HG02610 (cell line): ENCODE data around the gene ARTN.

Source experiments
- ATAC-seq: cut with Tn5 transposase; IDR thresholded peaks from one replicate; pipeline ENCODE4 v1.9.1; 2021; ENCODE audit warnings: mild to moderate bottlenecking, moderate library complexity; ENCODE audit not compliant: unreplicated experiment

The ARTN gene, protein sequence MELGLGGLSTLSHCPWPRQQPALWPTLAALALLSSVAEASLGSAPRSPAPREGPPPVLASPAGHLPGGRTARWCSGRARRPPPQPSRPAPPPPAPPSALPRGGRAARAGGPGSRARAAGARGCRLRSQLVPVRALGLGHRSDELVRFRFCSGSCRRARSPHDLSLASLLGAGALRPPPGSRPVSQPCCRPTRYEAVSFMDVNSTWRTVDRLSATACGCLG

GRCh38 chr1:43933386-43934100, at the start of gene ARTN:
TSS of gene ARTN (plus strand) at chr1:43933801. CDS start at chr1:43935657, 1,856 bp downstream.
- no peak for ATAC-seq

GRCh38 chr1:43885279-43885801, 48.3 kb upstream of the ARTN start:
- ATAC-seq = no peak

GRCh38 chr1:43887748-43888147, 45.9 kb upstream of the ARTN start:
- no peak for ATAC-seq

GRCh38 chr1:43890815-43891214, 42.8 kb upstream of the ARTN start:
- no peak for ATAC-seq

DNA sequence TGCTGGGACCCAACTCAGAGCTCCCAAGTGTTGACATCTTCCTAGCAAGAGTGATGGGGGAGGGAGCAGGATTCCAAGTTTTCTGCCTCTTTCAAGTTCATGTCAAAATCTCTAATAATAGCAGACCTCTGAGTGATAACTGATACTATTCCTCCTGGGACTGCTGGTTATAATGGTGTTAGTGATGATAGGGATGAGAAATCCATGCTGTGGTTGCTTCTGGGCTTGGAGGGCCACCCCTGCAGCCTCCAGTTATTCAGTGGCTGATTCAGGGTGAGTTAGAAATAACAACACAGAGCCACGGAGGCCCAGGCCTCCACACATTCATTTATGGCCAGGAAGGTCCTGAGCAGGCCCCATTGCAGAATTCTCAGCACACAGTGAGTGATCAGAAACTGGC, 40.6 kb upstream of the ARTN start:
- ATAC-seq = no peak

- ATAC-seq = no peak
Observed at GRCh38 chr1:43898981-43899380, 34.6 kb upstream of the ARTN start.

DNA sequence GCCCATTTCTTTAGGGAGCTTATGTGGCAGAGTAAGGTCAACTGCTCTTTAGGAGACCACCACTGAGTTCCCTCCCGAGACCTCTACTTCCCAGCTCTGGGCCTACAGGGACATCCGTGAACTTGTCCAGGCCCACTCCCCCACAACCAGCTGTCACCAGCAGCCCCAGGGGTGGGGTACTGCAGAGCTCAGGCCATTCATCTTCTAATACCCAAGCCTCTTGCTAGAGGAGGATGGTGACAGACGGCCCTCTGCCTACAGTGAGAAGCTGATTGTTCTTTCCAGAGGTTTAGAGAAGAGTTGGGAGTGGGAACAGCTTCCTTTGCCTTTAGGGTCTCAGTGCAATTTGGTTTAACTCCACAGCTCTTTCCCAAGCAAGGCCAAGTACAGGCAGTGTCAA, 33.2 kb upstream of the ARTN start:
- no peak for ATAC-seq

DNA sequence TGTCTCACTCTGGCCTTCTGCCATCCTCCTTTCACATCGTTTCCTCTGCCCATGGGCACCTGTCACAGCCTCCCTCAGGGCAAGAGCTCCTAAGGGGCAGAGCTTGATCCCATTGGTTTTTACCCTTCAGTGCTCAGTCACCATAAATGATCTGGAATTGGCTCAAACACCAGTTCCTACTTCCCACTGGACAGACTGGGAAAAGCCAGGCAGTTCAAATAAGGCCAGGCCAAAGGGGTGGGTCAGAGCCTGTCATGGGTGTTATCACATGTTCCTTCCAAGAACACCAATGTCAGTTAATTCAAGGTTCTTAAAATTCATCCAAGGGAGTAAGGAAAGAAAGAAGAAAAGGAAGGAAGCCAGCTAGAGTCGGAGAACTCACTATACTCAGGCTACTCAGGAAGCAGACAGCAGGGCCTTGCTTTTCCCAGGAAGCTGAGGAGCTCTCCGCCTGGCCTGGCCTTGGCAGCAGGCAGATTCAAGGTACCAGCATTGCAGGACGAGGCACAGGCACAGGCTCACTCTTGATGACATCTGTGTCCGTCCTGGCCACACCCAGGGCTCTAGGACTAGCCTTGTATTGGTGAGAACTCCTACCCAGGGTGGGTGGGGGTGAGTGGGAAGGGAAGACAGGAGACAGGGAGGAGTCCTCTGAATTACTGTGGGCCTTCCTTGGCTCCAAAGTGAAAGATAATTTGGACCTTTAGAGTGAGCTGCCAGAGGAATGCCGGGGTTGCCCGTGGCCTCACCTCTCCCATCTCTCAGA, 32.2 kb upstream of the ARTN start:
- no peak for ATAC-seq

DNA sequence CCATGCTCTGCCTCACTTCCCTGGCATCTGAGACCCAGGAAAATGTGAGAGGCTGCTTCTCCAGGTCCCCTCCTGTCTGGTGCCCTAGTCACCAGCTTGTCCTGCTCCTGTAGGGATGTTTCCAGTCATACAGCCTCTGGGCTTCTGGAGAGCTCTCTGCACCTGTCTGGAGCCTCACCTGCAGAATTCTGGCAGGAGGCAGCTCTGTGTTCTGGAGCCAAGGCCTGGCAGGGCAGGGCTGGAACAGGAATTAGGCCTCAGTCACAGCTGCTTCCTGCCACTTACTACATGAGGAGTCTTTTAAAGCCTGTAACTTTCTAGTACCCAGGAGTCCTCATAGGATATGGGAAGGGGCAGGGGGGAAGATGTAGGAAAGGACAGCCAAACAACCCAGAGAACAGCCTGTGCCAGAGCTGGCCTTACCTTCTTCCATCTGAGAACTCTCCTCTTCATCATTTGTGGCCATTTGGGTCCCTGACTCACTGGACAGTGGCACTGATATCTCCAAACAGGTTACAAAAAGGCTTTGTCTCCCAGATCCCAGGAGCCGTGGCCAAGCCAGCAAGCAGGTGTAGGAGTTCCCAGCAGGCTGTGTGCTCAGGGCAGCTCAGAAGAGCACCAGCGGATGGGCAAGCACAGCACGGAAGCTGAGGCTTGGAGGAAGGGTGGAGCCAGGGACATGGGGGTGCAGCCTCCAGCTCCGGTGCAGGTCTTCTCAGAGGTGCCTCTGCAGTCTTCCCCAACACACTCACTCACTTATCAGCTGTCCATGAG, 31.4 kb upstream of the ARTN start:
- no peak for ATAC-seq

DNA sequence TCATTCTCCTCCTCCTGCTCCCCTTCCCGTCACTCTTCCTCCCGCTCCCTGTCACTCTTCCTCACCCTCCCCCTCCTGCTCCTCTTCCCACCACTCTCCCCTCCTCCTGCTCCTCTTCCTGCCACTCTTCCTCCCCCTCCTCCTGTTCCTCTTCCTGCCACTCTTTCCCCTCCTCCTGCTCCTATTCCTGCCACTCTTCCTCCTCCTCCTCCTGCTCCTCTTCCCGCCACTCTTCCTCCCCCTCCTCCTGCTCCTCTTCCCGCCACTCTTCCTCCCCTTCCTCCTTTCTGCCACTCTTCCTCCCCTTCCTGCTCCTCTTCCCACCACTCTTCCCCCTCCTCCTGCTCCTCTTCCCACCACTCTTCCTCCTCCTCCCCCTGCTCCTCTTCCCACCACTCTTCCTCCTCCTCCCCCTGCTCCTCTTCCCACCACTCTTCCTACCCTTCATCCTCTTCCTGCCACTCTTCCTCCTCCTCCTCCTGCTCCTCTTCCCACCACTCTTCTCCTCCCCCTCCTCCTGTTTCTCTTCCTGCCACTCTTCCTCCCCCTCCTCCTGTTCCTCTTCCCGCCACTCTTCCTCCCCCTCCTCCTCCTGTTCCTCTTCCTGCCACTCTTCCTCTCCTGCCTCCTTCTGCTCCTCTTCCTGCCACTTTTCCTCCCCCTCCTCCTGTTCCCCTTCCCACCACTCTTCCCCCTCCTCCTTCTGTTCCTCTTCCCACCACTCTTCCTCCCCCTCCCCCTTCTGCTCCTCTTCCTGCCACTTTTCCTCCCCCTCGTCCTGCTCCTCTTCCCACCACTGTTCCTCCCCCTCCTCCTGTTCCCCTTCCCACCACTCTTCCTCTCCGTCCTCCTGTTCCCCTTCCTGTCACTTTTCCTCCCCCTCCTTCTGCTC, 28.7 kb upstream of the ARTN start:
- ATAC-seq = no peak

DNA sequence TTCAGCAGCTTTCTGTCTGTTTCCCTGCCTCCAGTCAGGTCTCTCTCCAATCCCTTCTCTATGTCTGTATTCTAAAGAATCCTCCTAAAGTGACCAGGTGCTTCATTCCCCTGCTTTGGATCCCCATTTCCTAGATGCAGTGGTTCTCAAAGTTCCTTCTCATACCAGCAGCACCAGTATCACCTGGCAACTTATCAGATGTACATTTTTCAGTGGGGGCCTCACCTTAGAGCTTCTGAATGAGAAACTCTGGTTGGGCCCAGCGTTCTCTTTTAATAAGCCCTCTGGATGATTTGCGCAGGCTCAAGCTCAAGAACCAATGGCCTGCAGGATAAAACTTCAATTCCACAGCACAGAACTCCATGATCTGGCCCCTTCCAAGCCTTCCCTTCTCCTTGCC, 25.4 kb upstream of the ARTN start:
- ATAC-seq = no peak

DNA sequence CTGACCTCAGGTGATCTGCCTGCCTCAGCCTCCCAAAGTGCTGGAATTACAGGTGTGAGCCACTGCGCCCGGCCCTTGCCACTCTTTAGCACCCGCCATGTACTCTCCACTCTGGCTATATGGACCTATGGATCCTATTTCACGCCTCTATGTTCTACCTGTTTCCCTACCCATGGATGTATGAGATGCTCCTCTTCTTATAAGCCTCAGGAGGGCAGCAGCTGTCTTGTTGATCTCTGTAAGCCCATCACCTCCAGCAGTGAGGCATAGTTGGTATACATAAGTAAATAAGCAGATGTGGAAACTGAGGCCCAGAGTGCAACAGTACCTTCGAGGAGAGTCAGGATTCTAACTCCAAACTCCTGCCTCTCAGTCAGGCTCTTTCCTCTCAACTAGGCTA, 24.7 kb upstream of the ARTN start:
- ATAC-seq = no peak

GRCh38 chr1:43910343-43910742, 23.3 kb upstream of the ARTN start:
- no peak for ATAC-seq

DNA sequence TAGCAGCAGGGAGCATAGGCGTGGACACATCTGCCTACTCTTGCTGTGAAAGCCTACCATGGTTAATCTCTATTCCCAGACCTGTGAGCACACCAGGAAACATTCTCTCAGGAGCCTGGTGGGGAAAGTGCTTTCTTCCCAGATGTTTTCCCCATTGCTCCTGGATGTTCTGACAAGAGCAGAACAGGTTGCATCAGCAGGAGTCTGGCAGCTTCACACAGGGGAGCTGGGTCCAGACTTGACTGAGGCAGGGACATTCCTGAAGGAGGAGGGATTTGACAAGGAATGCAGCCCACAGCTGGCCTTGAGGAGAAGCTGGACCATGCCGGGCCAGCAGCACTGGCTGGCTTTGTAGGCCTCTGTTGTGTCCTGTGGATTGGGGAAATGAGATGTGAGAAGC, 21.0 kb upstream of the ARTN start:
- ATAC-seq = no peak

DNA sequence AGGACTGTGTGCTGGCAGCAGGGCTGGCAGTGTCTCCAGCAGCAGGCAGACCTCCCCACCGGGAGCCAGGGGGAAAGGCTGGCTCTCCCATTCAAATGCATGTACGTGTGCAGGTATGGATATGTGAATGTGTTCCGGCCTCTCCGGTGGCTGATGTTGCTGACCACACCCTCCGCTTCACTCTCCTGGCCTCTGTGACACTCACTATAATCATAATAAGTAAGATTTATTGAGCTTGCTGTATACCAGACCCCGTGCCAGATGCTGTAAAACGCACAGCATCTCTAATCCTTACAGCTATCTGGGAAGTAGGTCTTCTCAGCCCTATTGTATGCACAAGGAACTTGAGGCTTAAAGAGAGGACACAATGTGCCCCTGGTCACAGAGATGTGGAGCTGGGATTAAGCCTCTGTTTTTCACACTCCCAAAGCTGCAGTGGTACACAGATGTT, 20.5 kb upstream of the ARTN start:
- ATAC-seq = no peak

DNA sequence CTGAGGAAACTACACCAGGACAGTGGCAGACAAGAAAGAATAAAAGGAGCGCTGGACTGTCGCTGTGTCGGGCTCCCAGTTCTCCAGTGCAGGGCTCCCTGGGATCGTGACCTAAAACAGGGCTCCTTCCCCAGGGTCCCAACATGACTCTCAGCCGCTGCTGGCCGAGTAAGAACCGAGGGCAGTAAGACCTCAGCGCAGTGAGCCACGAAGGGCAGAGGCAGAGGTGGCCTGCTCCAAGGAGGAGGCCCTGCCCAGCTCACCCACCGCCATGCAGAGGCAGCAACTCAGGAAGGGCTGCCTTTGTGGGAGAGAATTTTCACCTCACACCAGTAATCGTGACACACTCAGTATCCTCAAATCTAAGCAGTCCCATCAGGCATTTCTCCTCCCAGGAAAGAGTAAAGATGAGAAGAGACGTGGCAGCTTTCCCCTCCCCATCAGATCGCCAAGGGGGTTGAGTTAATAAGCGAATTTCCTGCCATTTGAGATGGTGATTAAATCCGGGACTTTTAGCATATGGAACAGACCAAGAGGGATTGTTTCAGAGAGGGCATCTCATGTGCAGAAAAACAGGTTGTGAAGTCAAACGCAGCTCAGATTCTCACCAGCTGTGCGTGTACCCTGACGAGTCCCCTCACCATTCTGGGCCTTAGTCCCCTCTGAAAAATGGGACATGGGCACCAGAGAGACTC, 19.8 kb upstream of the ARTN start:
- no peak for ATAC-seq

DNA sequence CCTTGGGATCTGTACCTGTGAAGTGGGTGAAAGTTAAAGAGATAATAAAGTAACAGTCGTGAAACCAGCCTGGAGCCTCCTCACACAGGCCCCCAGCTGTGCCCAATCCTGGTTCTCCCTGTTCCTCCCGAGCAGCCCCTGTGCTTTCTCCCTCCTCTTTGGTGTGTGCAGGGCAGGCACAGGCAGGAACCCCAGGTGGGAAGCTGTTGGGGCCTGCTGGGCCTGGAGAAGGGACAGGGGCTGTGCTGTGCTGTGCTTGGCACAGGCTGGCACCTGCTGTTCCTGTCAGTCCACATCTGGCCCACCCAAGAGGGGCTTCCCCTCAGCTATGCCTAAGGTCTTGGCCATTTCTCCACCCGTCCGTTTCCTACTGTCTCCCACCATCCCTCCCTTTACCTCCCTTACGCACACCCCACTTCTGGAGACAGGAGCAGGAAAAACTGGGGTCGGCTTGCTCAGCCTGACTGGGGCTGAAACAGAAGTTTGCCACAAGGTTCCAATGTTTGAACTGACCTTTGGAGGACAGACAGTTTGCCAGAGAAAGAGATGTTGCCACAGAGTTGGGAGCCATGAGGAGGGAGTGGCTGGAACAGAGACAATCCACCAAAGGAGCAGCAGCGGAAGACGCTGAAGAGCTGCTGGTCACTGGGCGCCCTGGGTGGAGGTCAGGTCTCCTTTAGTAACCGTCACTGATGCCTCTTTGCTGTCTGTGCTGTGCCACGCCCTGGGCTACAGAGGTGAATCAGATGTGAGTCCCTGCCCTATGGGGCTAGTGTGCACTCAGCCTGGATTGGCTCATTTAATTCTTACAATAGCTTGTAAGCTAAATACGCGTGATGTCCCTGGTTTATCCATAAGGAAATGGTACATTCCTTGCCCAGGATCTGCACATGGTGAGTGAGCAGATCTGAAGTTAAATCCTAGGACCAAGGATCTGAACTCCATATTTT, 18.8 kb upstream of the ARTN start:
- no peak for ATAC-seq

DNA sequence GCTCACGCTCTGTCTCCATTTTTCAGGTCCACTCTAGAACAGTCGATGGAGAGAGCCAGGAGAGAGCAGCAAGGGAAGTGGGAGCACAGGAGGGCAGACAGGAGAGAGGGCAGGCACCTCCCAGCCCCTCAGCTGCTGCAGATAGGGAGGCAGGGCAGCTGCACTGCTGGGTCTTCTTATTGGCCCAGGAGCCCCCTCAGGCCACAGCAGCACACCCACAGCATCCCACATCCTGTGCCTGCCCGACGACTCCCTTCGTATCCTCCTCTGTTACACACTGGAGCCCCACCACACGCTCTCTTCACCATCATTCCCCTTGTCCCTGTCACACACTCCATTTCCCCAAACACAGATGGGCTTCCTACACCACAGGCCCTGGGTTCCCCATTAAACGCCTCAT, 13.7 kb upstream of the ARTN start:
- no peak for ATAC-seq
